ENCODE data around the gene OCEL1. TPM values are rescaled to one million over a fixed set of nuclear protein-coding genes. Genes with fewer than 3 reads are reported as not detected.

Gene OCEL1
- total and polyA plus RNA-seq, 2 of the 13 experiments (the other 11 are each of a cell fraction or from before 2014, with no cell fraction given), result 10.6 to 17.2 TPM

- TF ChIP-seq ZNF605 (CRISPR knock-in tag; IDR thresholded peaks at IDR 0.05) (no peak), RFX5 (IDR thresholded peaks at IDR 0.05; ENCODE audit: low read depth, low read length) (no peak), ZBTB21 (CRISPR knock-in tag; IDR thresholded peaks at IDR 0.05) (no peak), ZMYM2 (CRISPR knock-in tag; IDR thresholded peaks at IDR 0.05) (peak; percentile 85), ZNF281 (CRISPR knock-in tag; IDR thresholded peaks at IDR 0.05; ENCODE audit: borderline replicate concordance) (peak; percentile 76), ZFY (CRISPR knock-in tag; IDR thresholded peaks at IDR 0.05) (peak; percentile 35; the same call in 1 of the 2 replicates), HNF4A (CRISPR knock-in tag; IDR thresholded peaks at IDR 0.05) (peak; percentile 97), PRDM4 (CRISPR knock-in tag; IDR thresholded peaks at IDR 0.05; ENCODE audit: borderline replicate concordance) (no peak), ZNF121 (CRISPR knock-in tag; IDR thresholded peaks at IDR 0.05) (no peak), REPIN1 (CRISPR knock-in tag; IDR thresholded peaks at IDR 0.05; ENCODE audit: borderline replicate concordance, low read depth) (no peak; the same call in 1 of the 2 replicates), NR2C2 (CRISPR knock-in tag; IDR thresholded peaks at IDR 0.05; ENCODE audit: borderline replicate concordance) (peak; percentile 79), ZNF713 (CRISPR knock-in tag; IDR thresholded peaks at IDR 0.05) (no peak), NRL (CRISPR knock-in tag; IDR thresholded peaks at IDR 0.05; ENCODE audit: borderline replicate concordance) (no peak), PRDM15 (CRISPR knock-in tag; IDR thresholded peaks at IDR 0.05) (0 out of 2 replicates have a peak, but pooled peaks have one; percentile 65), GLMP (CRISPR knock-in tag; IDR thresholded peaks at IDR 0.05; ENCODE audit: borderline replicate concordance) (no peak), HES4 (CRISPR knock-in tag; IDR thresholded peaks at IDR 0.05; ENCODE audit: borderline replicate concordance) (no peak), LCORL (IDR thresholded peaks at IDR 0.05) (no peak), LCORL (CRISPR knock-in tag; IDR thresholded peaks at IDR 0.05) (peak; percentile 50; the same call in 1 of the 2 replicates), ADNP (CRISPR knock-in tag; IDR thresholded peaks at IDR 0.05) (no peak; the same call in 1 of the 2 replicates), WIZ (CRISPR knock-in tag; IDR thresholded peaks at IDR 0.05) (no peak)
Measured at GRCh38 chr19:17243830-17244617, 18.0 kb downstream of the OCEL1 start (continued).

Data from HepG2 (cell line).